ENCODE data around the gene VPS45.

The VPS45 gene

GRCh38 chr1:150118716-150119115 is 51.1 kb downstream of the VPS45 start:
- ChIA-PET CTCF (no interaction called here), POLR2A (no interaction called here)

GRCh38 chr1:150121236-150121862 is 53.8 kb downstream of the VPS45 start:
- no peak for DNase-seq
- ChIA-PET POLR2A (no interaction called here), CTCF (no interaction called here)
- Histone ChIP-seq H3K27ac (ENCODE audit: insufficient read depth in 1 of 2, low read depth in 1 of 2, low read length in 2 of 2, poor library complexity in 1 of 2, severe bottlenecking in 2 of 2) (no peak overlapping the region), H3K4me3 (ENCODE audit: control insufficient read depth in 1 of 7, extremely low read depth in 1 of 7, insufficient read depth in 4 of 7, low read depth in 2 of 7, low read length in 6 of 7) (no peak overlapping the region), H3K9me3 (ENCODE audit: control extremely low read depth in 1 of 5, control insufficient read depth in 4 of 5, insufficient read depth in 2 of 5, low read depth in 1 of 5, low read length in 4 of 5) (no peaks in the 10 kb centered on the region), H3K36me3 (ENCODE audit: control insufficient read depth in 4 of 4, insufficient read depth in 4 of 4, low read length in 3 of 4) (peaks cover 0 to 3% (median 2%) of the 10 kb centered on the region in 4 experiments), H3K27me3 (replicated peaks in 2 of 5; ENCODE audit: control insufficient read depth in 4 of 5, insufficient read depth in 5 of 5, low read length in 4 of 5) (no peaks in the 10 kb centered on the region), H3K4me1 (ENCODE audit: control extremely low read depth in 1 of 4, control insufficient read depth in 4 of 4, insufficient read depth in 4 of 4, low read length in 3 of 4) (peaks cover 0 to 4% (median 2%) of the 10 kb centered on the region in 4 experiments)
- WGBS (ENCODE audit: insufficient coverage), result no CpG with 5 or more reads among the region's 1 CpG

More at GRCh38 chr1:150118716-150119115, 51.1 kb downstream of the VPS45 start:
- peaks cover 0 to 7% (median 2%) of the 10 kb centered on the region in 4 experiments for H3K36me3 ChIP-seq (ENCODE audit: control insufficient read depth in 4 of 4, insufficient read depth in 4 of 4, low read length in 3 of 4)
- H3K9me3 ChIP-seq (ENCODE audit: control extremely low read depth in 1 of 5, control insufficient read depth in 4 of 5, insufficient read depth in 2 of 5, low read depth in 1 of 5, low read length in 4 of 5), result peaks cover 0 to 9% (median 2%) of the 10 kb centered on the region in 5 experiments
- H3K4me1 ChIP-seq (ENCODE audit: control extremely low read depth in 1 of 4, control insufficient read depth in 4 of 4, insufficient read depth in 4 of 4, low read length in 3 of 4), result peaks cover 0 to 4% (median 2%) of the 10 kb centered on the region in 4 experiments
- H3K27ac ChIP-seq (ENCODE audit: insufficient read depth in 1 of 2, low read depth in 1 of 2, low read length in 2 of 2, poor library complexity in 1 of 2, severe bottlenecking in 2 of 2), result peak overlapping the region; percentile 1 to 52
- DNase-seq, result peak; percentile 29 to 58 (median 53)
- no peak overlapping the region for H3K4me3 ChIP-seq (ENCODE audit: control insufficient read depth in 1 of 7, extremely low read depth in 1 of 7, insufficient read depth in 4 of 7, low read depth in 2 of 7, low read length in 6 of 7)
- no peaks in the 10 kb centered on the region for H3K27me3 ChIP-seq (replicated peaks in 2 of 5; ENCODE audit: control insufficient read depth in 4 of 5, insufficient read depth in 5 of 5, low read length in 4 of 5)
- no CpG with 5 or more reads among the region's 2 CpGs for WGBS (ENCODE audit: insufficient coverage)

GRCh38 chr1:150126811-150127210 is 59.2 kb downstream of the VPS45 start:
- no peaks in the 10 kb centered on the region for H3K9me3 ChIP-seq (ENCODE audit: control extremely low read depth in 1 of 5, control insufficient read depth in 4 of 5, insufficient read depth in 2 of 5, low read depth in 1 of 5, low read length in 4 of 5)
- no peak for DNase-seq
- H3K27me3 ChIP-seq (replicated peaks in 2 of 5; ENCODE audit: control insufficient read depth in 4 of 5, insufficient read depth in 5 of 5, low read length in 4 of 5), result no peaks in the 10 kb centered on the region
- H3K4me1 ChIP-seq (ENCODE audit: control extremely low read depth in 1 of 4, control insufficient read depth in 4 of 4, insufficient read depth in 4 of 4, low read length in 3 of 4), result no peaks in the 10 kb centered on the region
- H3K4me3 ChIP-seq (ENCODE audit: control insufficient read depth in 1 of 7, extremely low read depth in 1 of 7, insufficient read depth in 4 of 7, low read depth in 2 of 7, low read length in 6 of 7), result no peak overlapping the region
- ChIA-PET POLR2A (interaction anchor here (0.6 kb wide), 1 partner anchor 148 kb away, joined by 6 read pairs; no protein-coding TSS in a partner anchor), CTCF (interaction anchor here (1.2 to 1.7 kb wide), 4 partner anchors 15 to 53 kb away, joined by 3 to 4 read pairs (median 4); no protein-coding TSS in a partner anchor)
- WGBS (ENCODE audit: insufficient coverage), result no CpG with 5 or more reads among the region's 2 CpGs
- H3K27ac ChIP-seq (ENCODE audit: insufficient read depth in 1 of 2, low read depth in 1 of 2, low read length in 2 of 2, poor library complexity in 1 of 2, severe bottlenecking in 2 of 2), result no peak overlapping the region
- H3K36me3 ChIP-seq (ENCODE audit: control insufficient read depth in 4 of 4, insufficient read depth in 4 of 4, low read length in 3 of 4), result peaks cover 0 to 3% (median under 1%) of the 10 kb centered on the region in 4 experiments

GRCh38 chr1:150127464-150127863 is 59.9 kb downstream of the VPS45 start:
- no peaks in the 10 kb centered on the region for H3K4me1 ChIP-seq (ENCODE audit: control extremely low read depth in 1 of 4, control insufficient read depth in 4 of 4, insufficient read depth in 4 of 4, low read length in 3 of 4)
- no peak overlapping the region for H3K4me3 ChIP-seq (ENCODE audit: control insufficient read depth in 1 of 7, extremely low read depth in 1 of 7, insufficient read depth in 4 of 7, low read depth in 2 of 7, low read length in 6 of 7)
- no peaks in the 10 kb centered on the region for H3K9me3 ChIP-seq (ENCODE audit: control extremely low read depth in 1 of 5, control insufficient read depth in 4 of 5, insufficient read depth in 2 of 5, low read depth in 1 of 5, low read length in 4 of 5)
- DNase-seq, result no peak
- no peak overlapping the region for H3K27ac ChIP-seq (ENCODE audit: insufficient read depth in 1 of 2, low read depth in 1 of 2, low read length in 2 of 2, poor library complexity in 1 of 2, severe bottlenecking in 2 of 2)
- ChIA-PET POLR2A (no interaction called here), CTCF (interaction anchor here (1.0 to 1.7 kb wide), 5 partner anchors 14 to 60 kb away, joined by 3 to 4 read pairs (median 4); no protein-coding TSS in a partner anchor)
- H3K36me3 ChIP-seq (ENCODE audit: control insufficient read depth in 4 of 4, insufficient read depth in 4 of 4, low read length in 3 of 4), result peaks cover 0 to 3% (median 0%) of the 10 kb centered on the region in 4 experiments
- no peaks in the 10 kb centered on the region for H3K27me3 ChIP-seq (replicated peaks in 2 of 5; ENCODE audit: control insufficient read depth in 4 of 5, insufficient read depth in 5 of 5, low read length in 4 of 5)

GRCh38 chr1:150127868-150128267 is 60.3 kb downstream of the VPS45 start:
- Histone ChIP-seq H3K4me3 (ENCODE audit: control insufficient read depth in 1 of 7, extremely low read depth in 1 of 7, insufficient read depth in 4 of 7, low read depth in 2 of 7, low read length in 6 of 7) (no peak overlapping the region), H3K4me1 (ENCODE audit: control extremely low read depth in 1 of 4, control insufficient read depth in 4 of 4, insufficient read depth in 4 of 4, low read length in 3 of 4) (no peaks in the 10 kb centered on the region), H3K9me3 (ENCODE audit: control extremely low read depth in 1 of 5, control insufficient read depth in 4 of 5, insufficient read depth in 2 of 5, low read depth in 1 of 5, low read length in 4 of 5) (no peaks in the 10 kb centered on the region), H3K27ac (ENCODE audit: insufficient read depth in 1 of 2, low read depth in 1 of 2, low read length in 2 of 2, poor library complexity in 1 of 2, severe bottlenecking in 2 of 2) (no peak overlapping the region), H3K27me3 (replicated peaks in 2 of 5; ENCODE audit: control insufficient read depth in 4 of 5, insufficient read depth in 5 of 5, low read length in 4 of 5) (no peaks in the 10 kb centered on the region), H3K36me3 (ENCODE audit: control insufficient read depth in 4 of 4, insufficient read depth in 4 of 4, low read length in 3 of 4) (peaks cover 0 to 3% (median 0%) of the 10 kb centered on the region in 4 experiments)
- no peak for DNase-seq
- POLR2A ChIA-PET, result interaction anchor here (0.6 kb wide), 1 partner anchor 22 kb away, joined by 3 read pairs; the partner anchor contains the start of gene PLEKHO1
- CTCF ChIA-PET, result interaction anchor here (1.0 to 1.7 kb wide), 6 partner anchors 13 to 60 kb away, joined by 3 to 4 read pairs (median 4); no protein-coding TSS in a partner anchor
- WGBS (ENCODE audit: insufficient coverage), result 100% methylated on average over 3 of the region's 7 CpGs

GRCh38 chr1:150132372-150132771 is 64.8 kb downstream of the VPS45 start:
- Histone ChIP-seq H3K27me3 (replicated peaks in 2 of 5; ENCODE audit: control insufficient read depth in 4 of 5, insufficient read depth in 5 of 5, low read length in 4 of 5) (no peaks in the 10 kb centered on the region), H3K4me3 (ENCODE audit: control insufficient read depth in 1 of 7, extremely low read depth in 1 of 7, insufficient read depth in 4 of 7, low read depth in 2 of 7, low read length in 6 of 7) (no peak overlapping the region), H3K36me3 (ENCODE audit: control insufficient read depth in 4 of 4, insufficient read depth in 4 of 4, low read length in 3 of 4) (no peaks in the 10 kb centered on the region), H3K9me3 (ENCODE audit: control extremely low read depth in 1 of 5, control insufficient read depth in 4 of 5, insufficient read depth in 2 of 5, low read depth in 1 of 5, low read length in 4 of 5) (no peaks in the 10 kb centered on the region), H3K4me1 (ENCODE audit: control extremely low read depth in 1 of 4, control insufficient read depth in 4 of 4, insufficient read depth in 4 of 4, low read length in 3 of 4) (no peaks in the 10 kb centered on the region), H3K27ac (ENCODE audit: insufficient read depth in 1 of 2, low read depth in 1 of 2, low read length in 2 of 2, poor library complexity in 1 of 2, severe bottlenecking in 2 of 2) (no peak overlapping the region)
- DNase-seq, result no peak
- ChIA-PET POLR2A (no interaction called here), CTCF (interaction anchor here (1.0 kb wide), 1 partner anchor 33 kb away, joined by 4 read pairs; no protein-coding TSS in a partner anchor)
- 100% methylated on average over 1 of the region's 1 CpG for WGBS (ENCODE audit: insufficient coverage)

GRCh38 chr1:150134537-150134936 is 67.0 kb downstream of the VPS45 start:
- Histone ChIP-seq H3K36me3 (ENCODE audit: control insufficient read depth in 4 of 4, insufficient read depth in 4 of 4, low read length in 3 of 4) (no peaks in the 10 kb centered on the region), H3K27ac (ENCODE audit: insufficient read depth in 1 of 2, low read depth in 1 of 2, low read length in 2 of 2, poor library complexity in 1 of 2, severe bottlenecking in 2 of 2) (no peak overlapping the region), H3K4me3 (ENCODE audit: control insufficient read depth in 1 of 7, extremely low read depth in 1 of 7, insufficient read depth in 4 of 7, low read depth in 2 of 7, low read length in 6 of 7) (no peak overlapping the region), H3K9me3 (ENCODE audit: control extremely low read depth in 1 of 5, control insufficient read depth in 4 of 5, insufficient read depth in 2 of 5, low read depth in 1 of 5, low read length in 4 of 5) (no peaks in the 10 kb centered on the region), H3K4me1 (ENCODE audit: control extremely low read depth in 1 of 4, control insufficient read depth in 4 of 4, insufficient read depth in 4 of 4, low read length in 3 of 4) (no peaks in the 10 kb centered on the region), H3K27me3 (replicated peaks in 2 of 5; ENCODE audit: control insufficient read depth in 4 of 5, insufficient read depth in 5 of 5, low read length in 4 of 5) (no peaks in the 10 kb centered on the region)
- no peak for DNase-seq
- ChIA-PET POLR2A (no interaction called here), CTCF (interaction anchor here (1.2 kb wide), 1 partner anchor 31 kb away, joined by 4 read pairs; no protein-coding TSS in a partner anchor)
- WGBS (ENCODE audit: insufficient coverage), result no CpG with 5 or more reads among the region's 1 CpG
